ENCODE results near the gene PEX6.
A peak's percentile ranks its signal among the peaks of the same experiment; 100 is the strongest.

DNA sequence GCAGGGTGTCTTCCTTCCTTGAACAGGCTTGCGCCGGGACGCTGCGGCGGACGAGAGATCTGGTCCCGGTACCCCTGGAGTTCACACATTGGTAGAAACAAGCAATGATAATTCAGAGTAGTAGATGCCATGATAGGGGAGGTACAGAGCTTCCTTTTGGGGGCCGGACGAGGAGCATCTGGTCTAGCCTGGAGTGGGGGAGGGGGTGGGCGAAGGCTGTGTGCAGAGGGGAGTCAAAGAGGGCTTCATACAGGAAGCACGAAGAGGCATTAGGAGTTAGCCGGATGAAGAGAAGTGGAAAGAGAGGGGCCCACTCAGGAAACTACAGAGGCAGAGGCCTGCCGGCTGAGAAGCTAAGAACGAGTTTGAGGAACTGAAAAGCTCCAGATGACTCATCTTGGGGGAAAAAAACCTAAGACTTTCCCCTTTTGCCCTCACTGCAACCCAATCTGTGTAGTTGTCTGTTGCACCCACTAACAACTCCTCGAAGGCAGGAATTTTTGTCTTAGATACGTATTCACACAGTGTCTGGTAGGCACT, 49.1 kb downstream of the PEX6 start:
- TF ChIP-seq POLR2A (IDR thresholded peaks at IDR 0.05) = peak in 1 of 3 donors; percentile 44
- TF ChIP-seq POLR2AphosphoS5 (IDR thresholded peaks at IDR 0.05) = peak in 1 of 3 donors; percentile 80
